SK-N-SH treated with all-trans-retinoic acid at 6 μM for 48 hours (cell line): Measurements from ENCODE around the gene SAMD11.

Experiments
- ATAC-seq: fragments of 200-7000 bp; cut with Tn5 transposase; 3 replicates; pipeline ENCODE4 v1.9.1; 2020; ENCODE audit warnings: mild to moderate bottlenecking, moderate library complexity
- ARNTL ChIP-seq: fragments of 450-650 bp; formaldehyde crosslinking; IDR thresholded peaks from 2 replicates; pipeline ENCODE4 v1.5.0; 2020; ENCODE audit warnings: low read depth, mild to moderate bottlenecking, moderate library complexity, borderline replicate concordance
- BACH2 ChIP-seq: fragments of 250-450 bp; sonication (Bioruptor Pico); IDR thresholded peaks from 2 replicates; pipeline ENCODE4 v1.9.0; 2021; ENCODE audit warnings: mild to moderate bottlenecking, borderline replicate concordance
- CREB5 ChIP-seq: fragments of 250-450 bp; sonication (Bioruptor Pico); IDR thresholded peaks from 2 replicates; pipeline ENCODE4 v1.5.1; 2020; ENCODE audit warnings: low read depth, mild to moderate bottlenecking, moderate library complexity
- CSDC2 ChIP-seq: fragments of 250-450 bp; sonication (Bioruptor Pico); IDR thresholded peaks from 2 replicates; pipeline ENCODE4 v1.5.0; 2020; ENCODE audit warnings: mild to moderate bottlenecking, moderate library complexity
- ESRRG ChIP-seq: fragments of 250-450 bp; sonication (Bioruptor Pico); IDR thresholded peaks from 2 replicates; pipeline ENCODE4 v1.6.1; 2021; ENCODE audit warnings: mild to moderate bottlenecking
- GLIS3 ChIP-seq: fragments of 250-450 bp; sonication (Bioruptor Pico); IDR thresholded peaks from 2 replicates; pipeline ENCODE4 v1.5.0; 2020; ENCODE audit warnings: mild to moderate bottlenecking, moderate library complexity
- ISL1 ChIP-seq: fragments of 250-450 bp; sonication (Bioruptor Pico); IDR thresholded peaks from 2 replicates; pipeline ENCODE4 v2.1.2; 2022; ENCODE audit warnings: mild to moderate bottlenecking, moderate library complexity
- OSR1 ChIP-seq: fragments of 250-450 bp; sonication (Bioruptor Pico); IDR thresholded peaks from 2 replicates; pipeline ENCODE4 v1.8.0; 2022; ENCODE audit warnings: moderate library complexity, mild to moderate bottlenecking, inconsistent platforms
- PPARA ChIP-seq: fragments of 250-450 bp; sonication (Bioruptor Pico); IDR thresholded peaks from 2 replicates; pipeline ENCODE4 v1.5.0; 2020; ENCODE audit warnings: mild to moderate bottlenecking, borderline replicate concordance
- SNAI2 ChIP-seq: fragments of 250-450 bp; sonication (Bioruptor Pico); IDR thresholded peaks from 2 replicates; pipeline ENCODE4 v1.5.0; 2020; ENCODE audit warnings: mild to moderate bottlenecking, moderate library complexity
- TCF4 ChIP-seq: fragments of 250-450 bp; sonication (Bioruptor Pico); IDR thresholded peaks from 2 replicates; pipeline ENCODE4 v1.8.0; 2021; ENCODE audit warnings: mild to moderate bottlenecking, moderate library complexity, borderline replicate concordance
- TOX ChIP-seq: fragments of 250-450 bp; sonication (Bioruptor Pico); IDR thresholded peaks from 2 replicates; pipeline ENCODE4 v1.8.0; 2021; ENCODE audit warnings: mild to moderate bottlenecking, moderate library complexity, borderline replicate concordance
- ZFP3 ChIP-seq: fragments of 250-450 bp; sonication (Bioruptor Pico); IDR thresholded peaks from 2 replicates; pipeline ENCODE4 v1.5.0; 2020; ENCODE audit warnings: mild to moderate bottlenecking, moderate library complexity
- ZFP30 ChIP-seq: fragments of 450-650 bp; formaldehyde crosslinking; IDR thresholded peaks from 2 replicates; pipeline ENCODE4 v1.5.0; 2022; ENCODE audit warnings: mild to moderate bottlenecking, moderate library complexity
- ZNF565 ChIP-seq: fragments of 450-650 bp; formaldehyde crosslinking; conservative IDR thresholded peaks from 2 replicates; pipeline ENCODE4 v1.5.0; 2020; ENCODE audit warnings: low read depth, mild to moderate bottlenecking, moderate library complexity
- ZNF70 ChIP-seq: fragments of 450-650 bp; formaldehyde crosslinking; IDR thresholded peaks from 2 replicates; pipeline ENCODE4 v1.5.0; 2020; ENCODE audit warnings: mild to moderate bottlenecking, moderate library complexity
- ZNF8 ChIP-seq: fragments of 450-650 bp; formaldehyde crosslinking; IDR thresholded peaks from 2 replicates; pipeline ENCODE4 v1.5.0; 2020; ENCODE audit warnings: mild to moderate bottlenecking, moderate library complexity
- TF ChIP-seq, protein P1 (sequence below): fragments of 250-450 bp; sonication (Bioruptor Pico); IDR thresholded peaks from 2 replicates; pipeline ENCODE4 v1.5.0; 2020; ENCODE audit warnings: mild to moderate bottlenecking, moderate library complexity
- TF ChIP-seq, protein P2 (sequence below): fragments of 250-450 bp; sonication (Bioruptor Pico); IDR thresholded peaks from 2 replicates; pipeline ENCODE4 v1.5.1; 2021; ENCODE audit warnings: mild to moderate bottlenecking, moderate library complexity
- TF ChIP-seq, protein P3 (sequence below): fragments of 250-450 bp; sonication (Bioruptor Pico); IDR thresholded peaks from 2 replicates; pipeline ENCODE4 v1.8.0; 2020; ENCODE audit warnings: mild to moderate bottlenecking, moderate library complexity, borderline replicate concordance

The SAMD11 gene

GRCh38 chr1:966704-967300, 43.1 kb downstream of the SAMD11 start (continued):
- TF ChIP-seq, protein P1, sequence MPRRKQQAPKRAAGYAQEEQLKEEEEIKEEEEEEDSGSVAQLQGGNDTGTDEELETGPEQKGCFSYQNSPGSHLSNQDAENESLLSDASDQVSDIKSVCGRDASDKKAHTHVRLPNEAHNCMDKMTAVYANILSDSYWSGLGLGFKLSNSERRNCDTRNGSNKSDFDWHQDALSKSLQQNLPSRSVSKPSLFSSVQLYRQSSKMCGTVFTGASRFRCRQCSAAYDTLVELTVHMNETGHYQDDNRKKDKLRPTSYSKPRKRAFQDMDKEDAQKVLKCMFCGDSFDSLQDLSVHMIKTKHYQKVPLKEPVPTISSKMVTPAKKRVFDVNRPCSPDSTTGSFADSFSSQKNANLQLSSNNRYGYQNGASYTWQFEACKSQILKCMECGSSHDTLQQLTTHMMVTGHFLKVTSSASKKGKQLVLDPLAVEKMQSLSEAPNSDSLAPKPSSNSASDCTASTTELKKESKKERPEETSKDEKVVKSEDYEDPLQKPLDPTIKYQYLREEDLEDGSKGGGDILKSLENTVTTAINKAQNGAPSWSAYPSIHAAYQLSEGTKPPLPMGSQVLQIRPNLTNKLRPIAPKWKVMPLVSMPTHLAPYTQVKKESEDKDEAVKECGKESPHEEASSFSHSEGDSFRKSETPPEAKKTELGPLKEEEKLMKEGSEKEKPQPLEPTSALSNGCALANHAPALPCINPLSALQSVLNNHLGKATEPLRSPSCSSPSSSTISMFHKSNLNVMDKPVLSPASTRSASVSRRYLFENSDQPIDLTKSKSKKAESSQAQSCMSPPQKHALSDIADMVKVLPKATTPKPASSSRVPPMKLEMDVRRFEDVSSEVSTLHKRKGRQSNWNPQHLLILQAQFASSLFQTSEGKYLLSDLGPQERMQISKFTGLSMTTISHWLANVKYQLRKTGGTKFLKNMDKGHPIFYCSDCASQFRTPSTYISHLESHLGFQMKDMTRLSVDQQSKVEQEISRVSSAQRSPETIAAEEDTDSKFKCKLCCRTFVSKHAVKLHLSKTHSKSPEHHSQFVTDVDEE = no peak
- no peak for TF ChIP-seq ISL1
- TF ChIP-seq ZNF70 (CRISPR knock-in tag) = no peak

DNA sequence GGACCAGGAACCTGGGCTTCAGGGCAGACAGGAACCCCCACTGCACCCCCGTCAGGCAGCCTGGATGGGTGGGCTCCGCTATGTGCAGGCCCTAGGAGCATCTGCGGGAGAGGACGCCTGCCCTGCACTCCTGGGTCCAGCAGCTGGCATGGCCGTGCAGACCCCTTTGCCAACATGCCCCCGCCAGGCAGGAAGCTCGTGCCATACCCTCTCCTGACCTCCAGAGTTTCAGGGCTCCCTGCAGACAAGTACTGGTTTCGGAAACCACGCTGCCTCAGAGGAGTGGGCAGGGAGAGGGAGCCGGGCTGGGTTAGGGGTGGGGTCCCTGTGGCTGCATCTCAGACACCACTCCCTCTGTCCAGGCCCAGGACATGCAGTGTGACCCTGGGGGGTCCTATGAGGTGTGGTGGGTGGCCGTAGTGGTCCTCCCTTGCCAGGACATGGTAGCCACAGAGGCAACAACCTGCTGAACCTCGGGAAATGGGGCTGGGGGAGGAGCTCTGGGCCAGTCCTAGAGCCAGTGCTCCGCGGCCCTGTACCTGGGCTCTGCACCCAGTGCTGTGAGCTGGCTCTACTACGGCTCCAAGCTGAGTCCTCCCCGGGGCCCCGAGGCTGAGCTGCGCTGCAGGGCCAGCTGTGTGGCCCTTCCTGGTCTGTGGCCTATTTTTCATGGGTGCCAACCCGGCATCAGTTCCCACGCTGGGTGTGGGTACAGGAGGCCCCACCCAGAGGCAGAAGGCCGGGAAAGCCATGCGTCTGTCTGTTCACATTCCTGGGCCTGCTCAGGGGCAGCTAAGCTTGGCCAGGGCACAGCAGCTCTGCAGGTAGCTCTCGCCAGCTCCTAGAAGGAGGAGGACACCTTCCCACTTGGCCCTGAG, 44.0 kb downstream of the SAMD11 start:
- peak; percentile 9; the same call in 2 of the 3 replicates for ATAC-seq

GRCh38 chr1:969260-969855, 45.6 kb downstream of the SAMD11 start:
- no peak for ATAC-seq
- TF ChIP-seq ZNF70 (CRISPR knock-in tag) (no peak), ZFP30 (CRISPR knock-in tag) (no peak), SNAI2 (CRISPR knock-in tag) (no peak), ISL1 (no peak), ARNTL (no peak), ZNF8 (CRISPR knock-in tag) (no peak), CREB5 (CRISPR knock-in tag) (no peak), TOX (CRISPR knock-in tag) (no peak), ESRRG (no peak)
- TF ChIP-seq, protein P2, sequence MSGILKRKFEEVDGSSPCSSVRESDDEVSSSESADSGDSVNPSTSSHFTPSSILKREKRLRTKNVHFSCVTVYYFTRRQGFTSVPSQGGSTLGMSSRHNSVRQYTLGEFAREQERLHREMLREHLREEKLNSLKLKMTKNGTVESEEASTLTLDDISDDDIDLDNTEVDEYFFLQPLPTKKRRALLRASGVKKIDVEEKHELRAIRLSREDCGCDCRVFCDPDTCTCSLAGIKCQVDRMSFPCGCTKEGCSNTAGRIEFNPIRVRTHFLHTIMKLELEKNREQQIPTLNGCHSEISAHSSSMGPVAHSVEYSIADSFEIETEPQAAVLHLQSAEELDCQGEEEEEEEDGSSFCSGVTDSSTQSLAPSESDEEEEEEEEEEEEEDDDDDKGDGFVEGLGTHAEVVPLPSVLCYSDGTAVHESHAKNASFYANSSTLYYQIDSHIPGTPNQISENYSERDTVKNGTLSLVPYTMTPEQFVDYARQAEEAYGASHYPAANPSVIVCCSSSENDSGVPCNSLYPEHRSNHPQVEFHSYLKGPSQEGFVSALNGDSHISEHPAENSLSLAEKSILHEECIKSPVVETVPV (CRISPR knock-in tag) = no peak
- TF ChIP-seq, protein P1 = no peak

More for the DNA sequence above, 44.0 kb downstream of the SAMD11 start:
- TF ChIP-seq OSR1 (no peak), BACH2 (no peak), GLIS3 (CRISPR knock-in tag) (no peak), ZFP3 (no peak), ZNF565 (no peak), ISL1 (no peak), ZNF8 (CRISPR knock-in tag) (no peak), CSDC2 (CRISPR knock-in tag) (no peak), TCF4 (CRISPR knock-in tag) (no peak), SNAI2 (CRISPR knock-in tag) (no peak), PPARA (CRISPR knock-in tag) (no peak)
- TF ChIP-seq, protein P1 = no peak
- TF ChIP-seq, protein P3, sequence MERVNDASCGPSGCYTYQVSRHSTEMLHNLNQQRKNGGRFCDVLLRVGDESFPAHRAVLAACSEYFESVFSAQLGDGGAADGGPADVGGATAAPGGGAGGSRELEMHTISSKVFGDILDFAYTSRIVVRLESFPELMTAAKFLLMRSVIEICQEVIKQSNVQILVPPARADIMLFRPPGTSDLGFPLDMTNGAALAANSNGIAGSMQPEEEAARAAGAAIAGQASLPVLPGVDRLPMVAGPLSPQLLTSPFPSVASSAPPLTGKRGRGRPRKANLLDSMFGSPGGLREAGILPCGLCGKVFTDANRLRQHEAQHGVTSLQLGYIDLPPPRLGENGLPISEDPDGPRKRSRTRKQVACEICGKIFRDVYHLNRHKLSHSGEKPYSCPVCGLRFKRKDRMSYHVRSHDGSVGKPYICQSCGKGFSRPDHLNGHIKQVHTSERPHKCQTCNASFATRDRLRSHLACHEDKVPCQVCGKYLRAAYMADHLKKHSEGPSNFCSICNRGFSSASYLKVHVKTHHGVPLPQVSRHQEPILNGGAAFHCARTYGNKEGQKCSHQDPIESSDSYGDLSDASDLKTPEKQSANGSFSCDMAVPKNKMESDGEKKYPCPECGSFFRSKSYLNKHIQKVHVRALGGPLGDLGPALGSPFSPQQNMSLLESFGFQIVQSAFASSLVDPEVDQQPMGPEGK = no peak
- TF ChIP-seq, protein P2 (CRISPR knock-in tag) = no peak
